Stimulated activated naive B cell treated with anti-CD40 and anti-IgM and Interleukin-4, amounts not matched to agents 10 μg/mL and 1 μg/mL and 100 μg/mL, for 72 hours (primary cell): ENCODE measurements around the gene CD300LD.
A peak's percentile ranks its signal among the peaks of the same experiment; 100 is the strongest.

Experiments
- ATAC-seq, 2 donors: fragments of 150-1000 bp; cut with Tn5 transposase; replicated peaks; 2 replicates each; pipeline ENCODE4 v1.10.0; 2021; ENCODE audit warnings: moderate library complexity in 1 of 2
- DNase-seq: peaks from one replicate; pipeline ENCODE4 v3.0.0; 2021
- H3K27ac Mint-ChIP-seq: one replicate; pipeline ENCODE4 v1.8.0; 2022; ENCODE audit warnings: mild to moderate bottlenecking, mixed read lengths
- H3K27me3 Mint-ChIP-seq, 2 donors: one replicate each; pipeline ENCODE4 v1.8.0; 2022; ENCODE audit warnings: mixed read lengths in 2 of 2
- H3K36me3 Mint-ChIP-seq, 2 donors: one replicate each; pipeline ENCODE4 v1.8.0; 2022; ENCODE audit warnings: mixed read lengths in 2 of 2, mild to moderate bottlenecking in 1 of 2
- H3K4me1 Mint-ChIP-seq, 2 donors: one replicate each; pipeline ENCODE4 v1.8.0; 2022; ENCODE audit warnings: mixed read lengths in 2 of 2, mild to moderate bottlenecking in 1 of 2
- H3K4me3 Mint-ChIP-seq, 2 donors: one replicate each; pipeline ENCODE4 v1.8.0; 2022; ENCODE audit warnings: mild to moderate bottlenecking in 2 of 2, mixed read lengths in 2 of 2, moderate library complexity in 1 of 2
- H3K9me3 Mint-ChIP-seq, 2 donors: one replicate each; pipeline ENCODE4 v1.8.0; 2022; ENCODE audit warnings: mixed read lengths in 2 of 2, mild to moderate bottlenecking in 1 of 2

CD300LD gene

GRCh38 chr17:74541176-74542111 is 50.6 kb downstream of the CD300LD start:
- ATAC-seq (no peak), DNase-seq (no peak)
- Mint-ChIP-seq H3K27me3 (peaks cover 22 to 39% of the 10 kb centered on the region in 2 donors), H3K36me3 (no peaks in the 10 kb centered on the region), H3K4me3 (no peak overlapping the region), H3K27ac (no peak overlapping the region), H3K4me1 (peaks cover 6 to 23% of the 10 kb centered on the region in 2 donors), H3K9me3 (no peaks in the 10 kb centered on the region)

DNA sequence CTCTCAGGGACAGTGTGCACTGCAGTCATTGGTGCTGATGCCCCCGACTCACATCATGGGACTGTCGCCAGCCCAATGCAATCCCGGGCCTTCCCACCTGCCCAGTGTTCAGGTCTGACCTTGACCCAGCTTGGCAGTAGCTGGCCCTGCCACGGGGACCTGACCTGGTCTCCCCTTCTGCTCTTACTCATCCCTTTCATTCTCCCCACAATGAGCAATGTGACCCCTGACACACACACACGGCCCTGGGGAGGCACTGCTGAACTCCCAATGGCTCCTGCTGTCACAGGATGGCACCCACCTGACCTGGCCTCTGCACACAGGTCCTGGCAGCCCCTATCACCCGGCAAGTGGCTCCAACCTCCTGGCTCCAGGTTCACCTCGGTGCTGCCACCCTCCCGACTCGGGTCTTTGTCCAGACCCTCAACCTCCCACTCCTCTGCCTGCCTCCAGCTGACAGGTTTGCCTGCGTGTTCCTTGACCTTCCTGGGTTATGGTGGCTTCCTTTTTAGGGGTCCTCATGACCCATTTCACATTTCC is 52.7 kb downstream of the CD300LD start:
- DNase-seq (no peak), ATAC-seq (no peak)
- peaks cover 0 to 2% of the 10 kb centered on the region in 2 donors for H3K36me3 Mint-ChIP-seq
- H3K4me1 Mint-ChIP-seq: peaks cover 0 to 4% of the 10 kb centered on the region in 2 donors
- H3K9me3 Mint-ChIP-seq: no peaks in the 10 kb centered on the region
- H3K27me3 Mint-ChIP-seq: peaks cover 22 to 38% of the 10 kb centered on the region in 2 donors
- H3K27ac Mint-ChIP-seq: peak overlapping the region; percentile 5
- no peak overlapping the region for H3K4me3 Mint-ChIP-seq

GRCh38 chr17:74536890-74537289 is 55.2 kb downstream of the CD300LD start:
- no peak for ATAC-seq
- Mint-ChIP-seq H3K36me3 (peaks cover 0 to 2% of the 10 kb centered on the region in 2 donors), H3K27ac (no peak overlapping the region), H3K4me1 (peaks cover 9 to 20% of the 10 kb centered on the region in 2 donors), H3K9me3 (no peaks in the 10 kb centered on the region), H3K4me3 (no peak overlapping the region), H3K27me3 (peaks cover 28 to 31% of the 10 kb centered on the region in 2 donors)
- DNase-seq: no peak

- peak overlapping the region; percentile 81 to 82 for H3K4me3 Mint-ChIP-seq
- no peaks in the 10 kb centered on the region for H3K9me3 Mint-ChIP-seq
- H3K36me3 Mint-ChIP-seq: peaks cover 2 to 5% of the 10 kb centered on the region in 2 donors
- ATAC-seq (peak; percentile 55 to 61), DNase-seq (peak; percentile 69)
- peaks cover 38 to 61% of the 10 kb centered on the region in 2 donors for H3K4me1 Mint-ChIP-seq
- H3K27ac Mint-ChIP-seq: peak overlapping the region; percentile 89
- H3K27me3 Mint-ChIP-seq: peaks cover 12 to 18% of the 10 kb centered on the region in 2 donors
Measured at GRCh38 chr17:74532115-74532514, 60.0 kb downstream of the CD300LD start.

GRCh38 chr17:74531231-74531761 is 60.8 kb downstream of the CD300LD start, which contains the start of gene CD300LB:
Gene CD300LB, minus strand, starts transcription at chr17:74531475. Its CDS starts 125 bp downstream, at chr17:74531350.
- peak; percentile 19 to 23 for ATAC-seq
- peak within 1 kb of the TSS; percentile 89 for H3K27ac Mint-ChIP-seq
- peaks cover 5 to 10% of the 10 kb centered on the region in 2 donors for H3K27me3 Mint-ChIP-seq

DNA sequence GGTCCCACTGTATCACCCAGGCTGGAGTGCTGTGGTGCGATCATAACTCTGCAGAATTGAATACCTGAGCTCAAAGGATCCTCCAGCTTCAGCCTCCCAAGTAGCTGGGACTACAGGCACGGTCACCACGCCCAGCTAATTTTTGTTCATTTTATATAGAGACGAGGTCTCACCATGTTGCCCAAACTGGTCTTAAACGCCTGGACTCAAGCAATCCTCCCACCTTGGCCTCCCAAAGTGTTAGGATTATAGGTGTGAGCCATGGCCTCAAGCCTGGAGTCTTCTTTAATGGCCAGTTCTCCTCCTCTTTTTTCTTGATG is 61.3 kb downstream of the CD300LD start:
- no peaks in the 10 kb centered on the region for H3K9me3 Mint-ChIP-seq
- H3K4me1 Mint-ChIP-seq: peaks cover 41 to 69% of the 10 kb centered on the region in 2 donors
- ATAC-seq: no peak
- no peak for DNase-seq
- no peak overlapping the region for H3K27ac Mint-ChIP-seq
- H3K27me3 Mint-ChIP-seq: peaks cover 5 to 10% of the 10 kb centered on the region in 2 donors
- H3K36me3 Mint-ChIP-seq: peaks cover 10% of the 10 kb centered on the region in 2 donors
- H3K4me3 Mint-ChIP-seq: peak overlapping the region; percentile 30 to 81

More at GRCh38 chr17:74531231-74531761, 60.8 kb downstream of the CD300LD start, which contains the start of gene CD300LB:
- Mint-ChIP-seq H3K4me1 (peaks cover 41 to 67% of the 10 kb centered on the region in 2 donors), H3K9me3 (no peaks in the 10 kb centered on the region), H3K36me3 (peaks cover 5 to 9% of the 10 kb centered on the region in 2 donors), H3K4me3 (peak within 1 kb of the TSS; percentile 81 to 82)
- DNase-seq: no peak
